Neural progenitor cell (in vitro differentiated cells): ENCODE measurements around the gene JAZF1. TPM values are rescaled to one million over a fixed set of nuclear protein-coding genes. Genes with fewer than 3 reads are reported as not detected.

Experiments used
- DNase-seq: peaks from one replicate; pipeline ENCODE4 v3.0.0-alpha.2; 2016; ENCODE audit warnings: low spot score
- H2AFZ ChIP-seq: fragments of 200-600 bp; sonication (generic); replicated peaks from 2 replicates; pipeline ENCODE4 v1.6.1; 2016; ENCODE audit warnings: antibody characterized with exemption
- H3F3A ChIP-seq: fragments of 200-600 bp; sonication (generic); 2 replicates; pipeline ENCODE4 v1.6.1; 2016; ENCODE audit warnings: antibody characterized with exemption, low read depth
- H3K27ac ChIP-seq: fragments of 200-600 bp; sonication (generic); 2 replicates; pipeline ENCODE4 v1.5.1; 2016; ENCODE audit warnings: mild to moderate bottlenecking
- H3K27me3 ChIP-seq: fragments of 200-600 bp; sonication (generic); 2 replicates; pipeline ENCODE4 v1.6.1; 2016; ENCODE audit warnings: mild to moderate bottlenecking, moderate library complexity
- H3K36me3 ChIP-seq: fragments of 200-600 bp; sonication (generic); 2 replicates; pipeline ENCODE4 v1.5.1; 2016
- H3K4me1 ChIP-seq: fragments of 200-600 bp; sonication (generic); 2 replicates; pipeline ENCODE4 v1.6.1; 2016; ENCODE audit warnings: mixed run types
- H3K4me2 ChIP-seq: fragments of 200-600 bp; sonication (generic); 2 replicates; pipeline ENCODE4 v1.6.1; 2016
- H3K4me3 ChIP-seq: fragments of 200-600 bp; sonication (generic); 2 replicates; pipeline ENCODE4 v1.5.1; 2016
- H3K79me2 ChIP-seq: fragments of 200-600 bp; sonication (generic); 2 replicates; pipeline ENCODE4 v1.6.1; 2016; ENCODE audit warnings: low read depth
- H3K9ac ChIP-seq: fragments of 200-600 bp; sonication (generic); 2 replicates; pipeline ENCODE4 v1.6.1; 2016
- H3K9me3 ChIP-seq: fragments of 200-600 bp; sonication (generic); 2 replicates; pipeline ENCODE4 v1.5.1; 2016; ENCODE audit warnings: low read depth
- H4K20me1 ChIP-seq: fragments of 200-600 bp; sonication (generic); 2 replicates; pipeline ENCODE4 v1.6.1; 2016; ENCODE audit warnings: low read depth
- H3K27ac Mint-ChIP-seq: 3 replicates; pipeline ENCODE4 v1.8.0; 2021; ENCODE audit warnings: mixed read lengths
- H3K27me3 Mint-ChIP-seq: 2 replicates; pipeline ENCODE4 v1.8.0; 2022; ENCODE audit warnings: low read depth, mild to moderate bottlenecking, inconsistent platforms, moderate library complexity, mixed read lengths; ENCODE audit not compliant: insufficient read depth
- H3K36me3 Mint-ChIP-seq: 3 replicates; pipeline ENCODE4 v1.8.0; 2021; ENCODE audit warnings: mixed read lengths
- H3K4me1 Mint-ChIP-seq: 3 replicates; pipeline ENCODE4 v1.8.0; 2021; ENCODE audit warnings: mixed read lengths
- H3K4me3 Mint-ChIP-seq: 3 replicates; pipeline ENCODE4 v1.8.0; 2021; ENCODE audit warnings: mild to moderate bottlenecking, moderate library complexity, mixed read lengths
- H3K9me3 Mint-ChIP-seq: 3 replicates; pipeline ENCODE4 v1.8.0; 2020; ENCODE audit warnings: mixed read lengths
- EZH2 ChIP-seq: fragments of 200-600 bp; sonication (generic); IDR thresholded peaks from 2 replicates; pipeline ENCODE4 v1.6.1; 2017; ENCODE audit warnings: antibody characterized with exemption, mild to moderate bottlenecking, moderate library complexity
- EZH2phosphoT487 ChIP-seq: fragments of 200-600 bp; sonication (generic); IDR thresholded peaks from 2 replicates; pipeline ENCODE4 v1.6.1; 2017; ENCODE audit warnings: antibody characterized with exemption
- total RNA-seq: library from RNA; depleted of rRNA; stranded (reverse); fragments of >200 nt; gene quantifications from 2 replicates; pipeline ENCODE4 v1.2.3, GENCODE V29; 2015; ENCODE audit warnings: low replicate concordance
- TF ChIP-seq, protein P1 (sequence below): fragments of 200-600 bp; sonication (generic); IDR thresholded peaks from 2 replicates; pipeline ENCODE4 v1.5.1; 2017; ENCODE audit warnings: antibody characterized with exemption, mild to moderate bottlenecking

JAZF1 gene
- total RNA-seq, 1 donor from 2014 or later, result 3.1 TPM

- H2AFZ ChIP-seq, result no peak overlapping the region
Observed at GRCh38 chr7:28036696-28037095, 143.9 kb downstream of the JAZF1 start.

DNA sequence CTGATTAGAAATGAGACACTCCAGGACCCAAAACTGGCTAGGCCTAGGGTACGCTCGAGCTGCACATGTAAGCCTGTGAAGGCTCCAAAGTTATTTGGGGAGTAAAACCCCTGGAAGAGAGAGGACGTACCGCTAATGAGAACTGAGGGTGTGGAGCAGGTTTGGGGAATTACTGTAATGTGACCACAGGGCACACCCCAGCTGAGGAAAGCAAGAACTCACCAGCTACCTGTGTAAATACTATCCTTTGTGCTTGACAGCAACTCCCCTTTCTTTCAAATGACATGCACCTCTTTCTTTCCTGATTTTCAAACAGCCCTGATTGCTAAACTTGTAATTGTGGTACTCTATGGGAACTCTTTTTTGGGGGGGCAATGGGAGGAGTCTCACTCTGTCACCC, 147.2 kb downstream of the JAZF1 start:
- Mint-ChIP-seq H3K9me3 (no peaks in the 10 kb centered on the region), H3K4me1 (no peaks in the 10 kb centered on the region)

More at GRCh38 chr7:28036696-28037095, 143.9 kb downstream of the JAZF1 start:
- Histone ChIP-seq H3K9ac (no peak overlapping the region), H3F3A (peaks cover 4% of the 10 kb centered on the region), H3K36me3 (no peaks in the 10 kb centered on the region), H3K4me3 (no peak overlapping the region), H3K4me1 (peaks cover 14% of the 10 kb centered on the region), H3K9me3 (no peaks in the 10 kb centered on the region), H4K20me1 (no peaks in the 10 kb centered on the region), H3K27ac (no peak overlapping the region), H3K4me2 (no peak overlapping the region), H3K27me3 (no peaks in the 10 kb centered on the region), H3K79me2 (no peaks in the 10 kb centered on the region)
- H3K27ac Mint-ChIP-seq, result no peak overlapping the region
- no peaks in the 10 kb centered on the region for H3K9me3 Mint-ChIP-seq
- no peak for DNase-seq
- TF ChIP-seq, protein P1, sequence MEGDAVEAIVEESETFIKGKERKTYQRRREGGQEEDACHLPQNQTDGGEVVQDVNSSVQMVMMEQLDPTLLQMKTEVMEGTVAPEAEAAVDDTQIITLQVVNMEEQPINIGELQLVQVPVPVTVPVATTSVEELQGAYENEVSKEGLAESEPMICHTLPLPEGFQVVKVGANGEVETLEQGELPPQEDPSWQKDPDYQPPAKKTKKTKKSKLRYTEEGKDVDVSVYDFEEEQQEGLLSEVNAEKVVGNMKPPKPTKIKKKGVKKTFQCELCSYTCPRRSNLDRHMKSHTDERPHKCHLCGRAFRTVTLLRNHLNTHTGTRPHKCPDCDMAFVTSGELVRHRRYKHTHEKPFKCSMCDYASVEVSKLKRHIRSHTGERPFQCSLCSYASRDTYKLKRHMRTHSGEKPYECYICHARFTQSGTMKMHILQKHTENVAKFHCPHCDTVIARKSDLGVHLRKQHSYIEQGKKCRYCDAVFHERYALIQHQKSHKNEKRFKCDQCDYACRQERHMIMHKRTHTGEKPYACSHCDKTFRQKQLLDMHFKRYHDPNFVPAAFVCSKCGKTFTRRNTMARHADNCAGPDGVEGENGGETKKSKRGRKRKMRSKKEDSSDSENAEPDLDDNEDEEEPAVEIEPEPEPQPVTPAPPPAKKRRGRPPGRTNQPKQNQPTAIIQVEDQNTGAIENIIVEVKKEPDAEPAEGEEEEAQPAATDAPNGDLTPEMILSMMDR, result no peak
- TF ChIP-seq EZH2 (no peak), EZH2phosphoT487 (no peak)
- H3K27me3 Mint-ChIP-seq, result no peaks in the 10 kb centered on the region
- H3K4me3 Mint-ChIP-seq, result no peak overlapping the region
- H3K4me1 Mint-ChIP-seq, result no peaks in the 10 kb centered on the region
- no peaks in the 10 kb centered on the region for H3K36me3 Mint-ChIP-seq

DNA sequence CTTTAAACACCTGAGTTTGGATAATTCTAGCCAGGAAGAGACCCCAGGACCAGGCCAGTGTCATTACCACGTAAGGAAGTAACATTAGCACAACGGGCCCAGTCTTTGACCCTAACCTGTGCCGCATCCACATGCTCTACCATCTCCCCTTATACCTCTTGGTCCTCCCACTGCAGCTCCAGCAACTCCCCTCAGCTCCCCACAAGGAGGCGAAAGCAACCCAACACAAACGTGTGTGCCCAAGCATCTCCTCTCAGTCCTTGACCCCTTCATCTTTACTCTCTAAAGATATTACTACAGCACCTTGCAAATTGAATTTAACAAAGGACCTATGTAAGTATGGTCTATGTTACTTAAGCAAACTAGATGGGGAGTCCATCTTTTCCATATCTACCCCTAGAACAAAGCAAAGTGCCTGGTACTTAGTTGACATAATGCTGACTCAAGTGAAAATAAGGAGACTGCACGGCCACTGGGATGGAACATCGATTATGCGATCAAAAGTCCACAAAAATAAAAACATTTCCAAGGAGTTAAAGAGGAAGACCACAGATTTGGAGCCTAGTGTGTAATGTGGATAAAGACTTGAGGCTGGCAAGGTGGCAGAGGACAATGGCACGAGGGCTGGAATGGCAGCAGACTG, 147.7 kb downstream of the JAZF1 start:
- no peak overlapping the region for H3K4me3 Mint-ChIP-seq
- Histone ChIP-seq H3K4me3 (no peak overlapping the region), H3K4me2 (no peak overlapping the region), H3K27me3 (no peaks in the 10 kb centered on the region), H3K36me3 (no peaks in the 10 kb centered on the region), H3F3A (peaks cover 4% of the 10 kb centered on the region), H4K20me1 (no peaks in the 10 kb centered on the region), H3K79me2 (no peaks in the 10 kb centered on the region), H3K9me3 (no peaks in the 10 kb centered on the region), H2AFZ (no peak overlapping the region), H3K9ac (no peak overlapping the region), H3K4me1 (peaks cover 14% of the 10 kb centered on the region), H3K27ac (no peak overlapping the region)
- no peaks in the 10 kb centered on the region for H3K36me3 Mint-ChIP-seq
- TF ChIP-seq, protein P1, result peak; percentile 13
- TF ChIP-seq EZH2 (no peak), EZH2phosphoT487 (no peak)
- H3K4me1 Mint-ChIP-seq, result no peaks in the 10 kb centered on the region
- no peaks in the 10 kb centered on the region for H3K9me3 Mint-ChIP-seq
- no peak overlapping the region for H3K27ac Mint-ChIP-seq
- H3K27me3 Mint-ChIP-seq, result peaks cover 4% of the 10 kb centered on the region
- DNase-seq, result no peak

More for the DNA sequence above, 147.2 kb downstream of the JAZF1 start:
- Histone ChIP-seq H3K36me3 (no peaks in the 10 kb centered on the region), H3K4me1 (peaks cover 14% of the 10 kb centered on the region), H3K9ac (no peak overlapping the region), H3F3A (peaks cover 4% of the 10 kb centered on the region), H4K20me1 (no peaks in the 10 kb centered on the region), H3K9me3 (no peaks in the 10 kb centered on the region), H3K79me2 (no peaks in the 10 kb centered on the region), H3K27ac (no peak overlapping the region), H3K4me3 (no peak overlapping the region), H3K4me2 (no peak overlapping the region), H3K27me3 (no peaks in the 10 kb centered on the region), H2AFZ (no peak overlapping the region)
- Mint-ChIP-seq H3K27ac (no peak overlapping the region), H3K4me3 (no peak overlapping the region), H3K27me3 (peaks cover 4% of the 10 kb centered on the region), H3K36me3 (no peaks in the 10 kb centered on the region)
- no peak for DNase-seq
- no peak for TF ChIP-seq EZH2phosphoT487

GRCh38 chr7:28029051-28029450, 151.5 kb downstream of the JAZF1 start:
- H3K27ac Mint-ChIP-seq, result no peak overlapping the region

More at GRCh38 chr7:28029051-28029450, 151.5 kb downstream of the JAZF1 start:
- no peak overlapping the region for H2AFZ ChIP-seq
- H3K27ac ChIP-seq, result no peak overlapping the region
- no peak overlapping the region for H3K9ac ChIP-seq
- no peaks in the 10 kb centered on the region for H3K36me3 ChIP-seq
- Mint-ChIP-seq H3K9me3 (no peaks in the 10 kb centered on the region), H3K36me3 (no peaks in the 10 kb centered on the region), H3K4me3 (no peak overlapping the region), H3K4me1 (peaks cover 2% of the 10 kb centered on the region), H3K27me3 (peaks cover 6% of the 10 kb centered on the region)
- no peaks in the 10 kb centered on the region for H3K27me3 ChIP-seq
- H4K20me1 ChIP-seq, result no peaks in the 10 kb centered on the region
- H3K9me3 ChIP-seq, result no peaks in the 10 kb centered on the region
- no peak for DNase-seq
- H3F3A ChIP-seq, result peaks cover 3% of the 10 kb centered on the region
- H3K79me2 ChIP-seq, result no peaks in the 10 kb centered on the region
- no peak overlapping the region for H3K4me3 ChIP-seq
- H3K4me2 ChIP-seq, result no peak overlapping the region
- TF ChIP-seq EZH2, result no peak
- TF ChIP-seq EZH2phosphoT487, result no peak
- TF ChIP-seq, protein P1, result no peak
- peaks cover 8% of the 10 kb centered on the region for H3K4me1 ChIP-seq
